Measurements from ENCODE around the gene KIRREL3. TPM values are rescaled to one million over a fixed set of nuclear protein-coding genes. Genes with fewer than 3 reads are reported as not detected.
A peak's percentile ranks its signal among the peaks of the same experiment; 100 is the strongest.

Gene KIRREL3
- total and polyA plus RNA-seq, 2 of the 4 experiments (the other 2 are of a cell fraction): 10.9 to 15.9 TPM

GRCh38 chr11:126660321-126660720 is 340.2 kb downstream of the KIRREL3 start:
- Histone ChIP-seq H3K36me3 (ENCODE audit: control insufficient read depth, insufficient read depth, low read length) (no peaks in the 10 kb centered on the region), H4K20me1 (ENCODE audit: insufficient read depth, low read length) (no peaks in the 10 kb centered on the region), H3K9me3 (ENCODE audit: control insufficient read depth, insufficient read depth, low read length) (no peaks in the 10 kb centered on the region), H2AK9ac (replicated peaks; ENCODE audit: low read depth, low read length, poor library complexity) (no peak overlapping the region), H3K9ac (ENCODE audit: low read depth, low read length) (no peak overlapping the region), H2BK120ac (ENCODE audit: low read depth, low read length) (no peak overlapping the region), H2BK20ac (ENCODE audit: low read depth, low read length) (no peak overlapping the region), H4K8ac (ENCODE audit: low read depth in 2 of 2, low read length in 2 of 2) (no peak overlapping the region), H2AK5ac (ENCODE audit: low read depth, low read length) (no peak overlapping the region), H3K4ac (ENCODE audit: low read depth, low read length) (no peak overlapping the region), H3K79me1 (ENCODE audit: low read depth in 1 of 2, low read length in 2 of 2) (no peaks in the 10 kb centered on the region; a peak in 2 of 4 replicates), H3K4me3 (ENCODE audit: insufficient read depth, low read depth, low read length) (no peak overlapping the region), H2AFZ (replicated peaks; ENCODE audit: low read length, poor library complexity) (no peak overlapping the region), H4K5ac (ENCODE audit: low read depth, low read length) (no peak overlapping the region), H3K56ac (ENCODE audit: extremely low read depth, insufficient read depth, low read length) (no peak overlapping the region), H3K23ac (ENCODE audit: low read depth, low read length) (no peak overlapping the region), H3K9me1 (ENCODE audit: insufficient read depth, low read length) (peaks cover 3% of the 10 kb centered on the region; the same call in 1 of the 2 replicates), H3K4me2 (ENCODE audit: low read depth, low read length) (no peak overlapping the region), H3K27ac (ENCODE audit: insufficient read depth, low read length) (no peak overlapping the region), H2BK15ac (ENCODE audit: low read depth, low read length) (no peak overlapping the region), H2BK5ac (ENCODE audit: low read depth, low read length, poor library complexity, severe bottlenecking) (no peak overlapping the region), H3K4me1 (ENCODE audit: control insufficient read depth, insufficient read depth, low read length) (peaks cover 5% of the 10 kb centered on the region), H3K14ac (replicated peaks; ENCODE audit: low read depth, low read length) (no peak overlapping the region), H4K91ac (ENCODE audit: insufficient read depth, low read depth, low read length) (no peak overlapping the region), H3K18ac (ENCODE audit: low read depth, low read length) (no peak overlapping the region), H3K27me3 (ENCODE audit: control insufficient read depth, insufficient read depth, low read length) (no peaks in the 10 kb centered on the region)
- in situ Hi-C loops (cut with MboI; ENCODE audit: low sequenced_read_pairs): no loop called here
- ChIA-PET CTCF (no interaction called here), POLR2A (ENCODE audit: unreplicated experiment) (no interaction called here)
- no TSS peak for BruUV-seq (replicated peaks)
- dilution Hi-C loops (cut with HindIII; ENCODE audit: low sequenced_read_pairs, unreplicated experiment): no loop called here
- DNase-seq (no peak), ATAC-seq (ENCODE audit: low read depth) (no peak)
- 88% methylated on average over 4 of the region's 5 CpGs; no CpG with 5 or more reads in 1 of the 2 experiments for WGBS, 2 experiments (ENCODE audit: extremely low coverage in 2 of 2, insufficient read length in 1 of 2)
- intact Hi-C loops (cut with micrococcal nuclease): no loop called here
- TF ChIP-seq CEBPB (IDR thresholded peaks at IDR 0.05; ENCODE audit: low read depth, low read length) (0 out of 2 replicates have a peak, but pooled peaks have one; percentile 9), MXI1 (IDR thresholded peaks at IDR 0.05; ENCODE audit: borderline replicate concordance, low read depth, low read length) (no peak), USF2 (IDR thresholded peaks at IDR 0.05; ENCODE audit: low read depth, low read length) (no peak), SMC3 (IDR thresholded peaks at IDR 0.05; ENCODE audit: low read depth, low read length) (no peak), RAD21 (IDR thresholded peaks at IDR 0.05; ENCODE audit: low read length) (no peak)

All from IMR-90 (cell line).